ENCODE measurements around the gene ZNF280C.

- TF ChIP-seq CTCF (IDR thresholded peaks at IDR 0.05; ENCODE audit: insufficient read depth, low read length, poor library complexity, severe bottlenecking) (no peak), EZH2phosphoT487 (conservative IDR thresholded peaks at IDR 0.05; ENCODE audit: low read length) (no peak)
Observed at GRCh38 chrX:130174937-130175336, 93.8 kb downstream of the ZNF280C start.
